Testis (tissue), 3 donors: ENCODE results near the gene CDH4. TPM values are rescaled to one million over a fixed set of nuclear protein-coding genes. Genes with fewer than 3 reads are reported as not detected.

Experiments
- DNase-seq: peaks from one replicate; pipeline ENCODE4 v3.0.0-alpha.2; 2019
- H3K27ac ChIP-seq, 2 donors: fragments of 200-600 bp; sonication (generic); one replicate each; pipeline ENCODE4 v1.5.1; 2019
- H3K27me3 ChIP-seq: fragments of 200-600 bp; sonication (generic); one replicate; pipeline ENCODE4 v1.5.1; 2019
- H3K36me3 ChIP-seq: fragments of 200-600 bp; sonication (generic); one replicate; pipeline ENCODE4 v1.5.1; 2017; ENCODE audit warnings: low read depth; ENCODE audit errors: missing control alignments
- H3K4me1 ChIP-seq: fragments of 200-600 bp; sonication (generic); one replicate; pipeline ENCODE4 v1.5.1; 2019
- H3K4me3 ChIP-seq, 2 donors: fragments of 200-600 bp; sonication (generic); one replicate each; pipeline ENCODE4 v1.5.1; 2017 to 2019
- H3K9me3 ChIP-seq: fragments of 200-600 bp; sonication (generic); one replicate; pipeline ENCODE4 v1.5.1; 2017
- POLR2A ChIP-seq: fragments of 450-650 bp; IDR thresholded peaks from one replicate; pipeline ENCODE4 v1.6.1; 2017; ENCODE audit warnings: antibody characterized with exemption, mild to moderate bottlenecking, moderate library complexity
- WGBS, 2 donors: methylation state at CpG; one replicate each; pipeline ENCODE4 v1.1.5; 2018; 5-methylcytosine and 5-hydroxymethylcytosine counted together
- intact Hi-C: fragments of 100-400 bp; cut with DNase I; formaldehyde crosslinking; loops from one replicate; pipeline ENCODE4 v1.15.1; 2023; ENCODE audit warnings: low total_unique reads
- polyA plus RNA-seq: library from polyadenylated mRNA; stranded (reverse); fragments of 350-450 nt; fragmentation: Illumina TruSeq; extraction: RNeasy Lipid Tissue Mini Kit (QIAGEN cat#74804); gene quantifications from one replicate; pipeline ENCODE4 v1.2.3, GENCODE V29; 2014; ENCODE audit warnings: low read depth, low replicate concordance; ENCODE audit not compliant: insufficient read depth
- total RNA-seq, 2 donors: library from RNA; depleted of rRNA; stranded (reverse); fragments of >200 nt; gene quantifications; one replicate each; pipeline ENCODE4 v1.2.3, GENCODE V29; 2016
- TF ChIP-seq, protein P1 (sequence below), 3 experiments: fragments of 450-650 bp in 2 of 3; fragments of 200-600 bp in 1 of 3; sonication (generic) in 1 of 3; IDR thresholded peaks; one replicate each; pipeline ENCODE4 v1.5.1; 2016 to 2019; ENCODE audit warnings: antibody characterized with exemption in 3 of 3, mild to moderate bottlenecking in 2 of 3, moderate library complexity in 1 of 3

Gene CDH4
- total and polyA plus RNA-seq, 3 donors from 2014 or later: 1.4 to 3.3 (median 1.9) TPM

GRCh38 chr20:61811166-61811565, 559.1 kb downstream of the CDH4 start:
- H3K9me3 ChIP-seq: no peaks in the 10 kb centered on the region
- 61 to 66% methylated on average over 5 of the region's 5 CpGs for WGBS, 2 donors
- H3K4me3 ChIP-seq: no peak overlapping the region
- no peaks in the 10 kb centered on the region for H3K27me3 ChIP-seq
- intact Hi-C loops: no loop called here
- no peak overlapping the region for H3K27ac ChIP-seq
- no peaks in the 10 kb centered on the region for H3K36me3 ChIP-seq
- TF ChIP-seq, protein P1, sequence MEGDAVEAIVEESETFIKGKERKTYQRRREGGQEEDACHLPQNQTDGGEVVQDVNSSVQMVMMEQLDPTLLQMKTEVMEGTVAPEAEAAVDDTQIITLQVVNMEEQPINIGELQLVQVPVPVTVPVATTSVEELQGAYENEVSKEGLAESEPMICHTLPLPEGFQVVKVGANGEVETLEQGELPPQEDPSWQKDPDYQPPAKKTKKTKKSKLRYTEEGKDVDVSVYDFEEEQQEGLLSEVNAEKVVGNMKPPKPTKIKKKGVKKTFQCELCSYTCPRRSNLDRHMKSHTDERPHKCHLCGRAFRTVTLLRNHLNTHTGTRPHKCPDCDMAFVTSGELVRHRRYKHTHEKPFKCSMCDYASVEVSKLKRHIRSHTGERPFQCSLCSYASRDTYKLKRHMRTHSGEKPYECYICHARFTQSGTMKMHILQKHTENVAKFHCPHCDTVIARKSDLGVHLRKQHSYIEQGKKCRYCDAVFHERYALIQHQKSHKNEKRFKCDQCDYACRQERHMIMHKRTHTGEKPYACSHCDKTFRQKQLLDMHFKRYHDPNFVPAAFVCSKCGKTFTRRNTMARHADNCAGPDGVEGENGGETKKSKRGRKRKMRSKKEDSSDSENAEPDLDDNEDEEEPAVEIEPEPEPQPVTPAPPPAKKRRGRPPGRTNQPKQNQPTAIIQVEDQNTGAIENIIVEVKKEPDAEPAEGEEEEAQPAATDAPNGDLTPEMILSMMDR (IDR thresholded peaks at IDR 0.05): no peak
- TF ChIP-seq POLR2A: no peak
- peaks cover 9% of the 10 kb centered on the region for H3K4me1 ChIP-seq
- no peak for DNase-seq

GRCh38 chr20:61812121-61812844, 560.2 kb downstream of the CDH4 start:
- TF ChIP-seq, protein P1 (IDR thresholded peaks at IDR 0.05): no peak
- no peak for TF ChIP-seq POLR2A
- DNase-seq: no peak

DNA sequence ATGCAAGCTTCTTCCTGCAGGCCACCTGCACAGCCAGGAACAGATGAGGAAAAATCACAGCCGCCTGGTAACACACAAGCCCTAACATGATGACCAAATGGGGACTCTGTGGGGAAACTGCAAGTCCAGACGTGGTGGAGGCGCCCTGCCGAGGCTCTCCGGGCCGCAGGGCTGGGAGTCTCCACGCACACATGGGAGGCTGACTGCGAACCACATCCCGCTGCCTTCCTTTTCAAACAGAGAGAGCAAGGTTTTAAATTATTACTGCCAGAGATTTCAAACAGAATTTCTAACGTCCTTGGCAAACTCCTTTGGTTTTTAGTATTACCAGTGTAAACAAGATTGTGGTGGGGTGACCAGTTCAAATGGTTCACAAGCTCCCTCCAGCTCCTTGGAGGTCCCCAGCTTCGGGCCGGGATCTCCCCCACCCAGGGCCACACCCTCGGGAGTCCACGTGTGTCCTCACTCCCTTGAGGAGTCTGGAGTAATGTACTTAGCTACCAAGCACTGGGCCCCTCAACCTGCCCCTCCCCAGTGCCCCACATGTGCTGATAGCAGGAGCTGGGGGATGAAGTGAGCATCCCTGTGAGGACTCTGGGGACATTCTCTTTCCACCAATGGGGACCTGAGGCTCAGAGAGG, 560.9 kb downstream of the CDH4 start:
- WGBS, 2 donors: 71 to 73% methylated on average over 11 to 14 of the region's 14 CpGs
- Histone ChIP-seq H3K4me3 (no peak overlapping the region), H3K36me3 (no peaks in the 10 kb centered on the region), H3K27ac (no peak overlapping the region), H3K27me3 (no peaks in the 10 kb centered on the region), H3K9me3 (no peaks in the 10 kb centered on the region), H3K4me1 (peaks cover 7% of the 10 kb centered on the region)
- TF ChIP-seq, protein P1 (IDR thresholded peaks at IDR 0.05): no peak
- TF ChIP-seq POLR2A: no peak
- intact Hi-C loops: no loop called here
- no peak for DNase-seq

More at GRCh38 chr20:61812121-61812844, 560.2 kb downstream of the CDH4 start:
- intact Hi-C loops: no loop called here
- Histone ChIP-seq H3K36me3 (no peaks in the 10 kb centered on the region), H3K4me1 (peaks cover 9% of the 10 kb centered on the region), H3K4me3 (no peak overlapping the region), H3K9me3 (no peaks in the 10 kb centered on the region), H3K27me3 (no peaks in the 10 kb centered on the region), H3K27ac (no peak overlapping the region)
- 86 to 93% methylated on average over 11 to 15 of the region's 15 CpGs for WGBS, 2 donors

- TF ChIP-seq POLR2A: no peak
- TF ChIP-seq, protein P1 (IDR thresholded peaks at IDR 0.05): no peak
- no peak overlapping the region for H3K4me3 ChIP-seq
- no peaks in the 10 kb centered on the region for H3K9me3 ChIP-seq
- DNase-seq: no peak
- WGBS, 2 donors: 74 to 91% methylated on average over 5 to 7 of the region's 7 CpGs
- intact Hi-C loops: no loop called here
- no peak overlapping the region for H3K27ac ChIP-seq
- no peaks in the 10 kb centered on the region for H3K36me3 ChIP-seq
- no peaks in the 10 kb centered on the region for H3K27me3 ChIP-seq
- H3K4me1 ChIP-seq: peaks cover 1% of the 10 kb centered on the region
Measured at GRCh38 chr20:61813791-61814190, 561.7 kb downstream of the CDH4 start.
